Fibroblast of villous mesenchyme (primary cell): Measurements from ENCODE around the gene RFXANK. TPM values are rescaled to one million over a fixed set of nuclear protein-coding genes. Genes with fewer than 3 reads are reported as not detected.

Experiments used
- DNase-seq: peaks from one replicate; pipeline ENCODE4 v3.0.0-alpha.2; 2010; ENCODE audit warnings: low read depth
- H3K4me3 ChIP-seq: 2 replicates; pipeline ENCODE4 v1.5.1; 2011; ENCODE audit warnings: low read depth, mild to moderate bottlenecking, low read length
- CTCF ChIP-seq: IDR thresholded peaks from 2 replicates; pipeline ENCODE4 v1.5.1; 2012; ENCODE audit warnings: low read depth, mild to moderate bottlenecking, low read length; ENCODE audit not compliant: insufficient read depth
- total RNA-seq: library from RNA; depleted of rRNA; stranded (reverse); fragments of >200 nt; gene quantifications from 2 replicates; pipeline ENCODE4 v1.2.3, GENCODE V29; 2012

The RFXANK gene
- total RNA-seq, 1 donor, result 57.9 TPM

- TF ChIP-seq CTCF, result no peak
- H3K4me3 ChIP-seq, result no peak overlapping the region
- no peak for DNase-seq
Measured at GRCh38 chr19:19230999-19231398, 38.9 kb downstream of the RFXANK start.

GRCh38 chr19:19232261-19232721 is 40.2 kb downstream of the RFXANK start:
- TF ChIP-seq CTCF, result no peak
- no peak for DNase-seq
- H3K4me3 ChIP-seq, result no peak overlapping the region

- DNase-seq, result no peak
- H3K4me3 ChIP-seq, result no peak overlapping the region
- no peak for TF ChIP-seq CTCF
Measured at GRCh38 chr19:19234220-19234816, 42.3 kb downstream of the RFXANK start.

- H3K4me3 ChIP-seq, result no peak overlapping the region
- no peak for DNase-seq
- no peak for TF ChIP-seq CTCF
Measured at GRCh38 chr19:19236173-19236572, 44.1 kb downstream of the RFXANK start.

- H3K4me3 ChIP-seq, result no peak overlapping the region
- DNase-seq, result no peak
- TF ChIP-seq CTCF, result no peak
Measured at GRCh38 chr19:19238126-19238894, 46.3 kb downstream of the RFXANK start.

- DNase-seq, result no peak
- no peak overlapping the region for H3K4me3 ChIP-seq
- no peak for TF ChIP-seq CTCF
Measured at GRCh38 chr19:19239675-19240074, 47.6 kb downstream of the RFXANK start.
